ENCODE results near the gene VPS35L.

VPS35L gene

DNA sequence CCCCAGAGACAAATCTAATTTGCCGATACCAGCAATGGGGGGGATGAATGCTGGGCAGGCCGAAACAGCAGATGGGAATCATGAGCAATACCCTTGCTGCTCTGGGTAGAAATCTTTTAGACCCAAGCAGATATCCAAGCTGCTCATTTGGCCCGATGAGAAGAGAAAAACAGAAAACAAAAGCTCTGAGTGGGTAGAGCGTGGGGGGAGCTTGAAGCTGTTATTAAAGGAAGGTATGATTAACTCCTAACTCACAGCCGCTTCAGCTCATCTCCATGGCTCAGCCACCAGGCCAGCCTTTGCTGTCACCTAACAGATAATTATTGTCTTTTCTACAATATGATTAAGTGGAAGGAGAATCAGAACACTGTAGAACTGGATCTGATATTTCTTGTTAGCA is 58.3 kb downstream of the VPS35L start:
- in situ Hi-C loops (cut with MboI; ENCODE audit: low pct_unique_long_range_greater_than_20kb, low sequenced_read_pairs, unreplicated experiment), result no loop called here
- no peak for DNase-seq (ENCODE audit: low spot score)
- no peak for TF ChIP-seq CTCF (IDR thresholded peaks at IDR 0.05; ENCODE audit: extremely low read depth, insufficient read depth, missing control alignments)

DNA sequence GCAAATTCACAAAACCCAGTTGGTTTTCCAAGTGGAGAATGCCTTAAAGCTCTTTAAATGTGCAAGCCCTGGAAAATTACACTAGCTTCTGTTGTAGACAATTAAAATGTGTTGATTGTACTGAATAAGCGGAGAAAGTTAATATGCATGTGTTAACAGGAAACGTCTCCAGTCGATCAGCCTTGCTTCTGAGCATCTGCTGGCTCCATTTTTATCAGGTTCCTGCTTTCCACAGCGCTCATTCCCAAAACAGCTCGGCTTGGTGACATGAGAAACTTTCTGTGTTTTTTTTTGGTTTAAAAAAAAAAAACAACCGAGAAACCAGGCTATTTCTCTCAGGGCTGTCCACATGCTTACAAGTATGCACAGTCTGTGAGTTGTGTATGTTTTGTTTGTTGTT is 60.7 kb downstream of the VPS35L start:
- in situ Hi-C loops (cut with MboI; ENCODE audit: low pct_unique_long_range_greater_than_20kb, low sequenced_read_pairs, unreplicated experiment), result no loop called here
- no peak for DNase-seq (ENCODE audit: low spot score)
- TF ChIP-seq CTCF (IDR thresholded peaks at IDR 0.05; ENCODE audit: extremely low read depth, insufficient read depth, missing control alignments), result no peak

GRCh38 chr16:19618876-19619275 is 63.4 kb downstream of the VPS35L start:
- no peak for TF ChIP-seq CTCF (IDR thresholded peaks at IDR 0.05; ENCODE audit: extremely low read depth, insufficient read depth, missing control alignments)
- DNase-seq (ENCODE audit: low spot score), result no peak
- in situ Hi-C loops (cut with MboI; ENCODE audit: low pct_unique_long_range_greater_than_20kb, low sequenced_read_pairs, unreplicated experiment), result no loop called here

GRCh38 chr16:19621445-19621844 is 65.9 kb downstream of the VPS35L start:
- in situ Hi-C loops (cut with MboI; ENCODE audit: low pct_unique_long_range_greater_than_20kb, low sequenced_read_pairs, unreplicated experiment), result no loop called here
- no peak for TF ChIP-seq CTCF (IDR thresholded peaks at IDR 0.05; ENCODE audit: extremely low read depth, insufficient read depth, missing control alignments)
- DNase-seq (ENCODE audit: low spot score), result no peak

DNA sequence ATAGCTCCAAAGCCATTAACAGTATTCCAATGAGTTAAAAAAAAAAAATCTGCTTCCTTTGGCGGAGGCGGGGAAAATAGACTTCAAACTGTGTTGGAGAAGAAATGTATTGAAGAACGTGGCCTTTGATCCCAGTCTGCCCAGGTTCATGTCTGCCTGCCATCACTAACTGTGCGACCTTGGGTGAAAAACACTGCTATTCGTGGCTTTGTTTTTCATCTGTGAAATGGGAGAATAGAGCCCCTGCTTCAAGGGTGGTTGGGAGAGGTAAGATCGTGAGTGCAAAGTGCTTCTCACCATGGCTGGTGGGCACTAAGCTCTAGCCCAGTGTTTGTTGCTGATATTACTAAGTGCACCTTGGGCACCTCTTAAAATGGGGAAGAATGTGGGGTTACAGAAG is 69.5 kb downstream of the VPS35L start:
- in situ Hi-C loops (cut with MboI; ENCODE audit: low pct_unique_long_range_greater_than_20kb, low sequenced_read_pairs, unreplicated experiment), result no loop called here
- no peak for TF ChIP-seq CTCF (IDR thresholded peaks at IDR 0.05; ENCODE audit: extremely low read depth, insufficient read depth, missing control alignments)
- no peak for DNase-seq (ENCODE audit: low spot score)

DNA sequence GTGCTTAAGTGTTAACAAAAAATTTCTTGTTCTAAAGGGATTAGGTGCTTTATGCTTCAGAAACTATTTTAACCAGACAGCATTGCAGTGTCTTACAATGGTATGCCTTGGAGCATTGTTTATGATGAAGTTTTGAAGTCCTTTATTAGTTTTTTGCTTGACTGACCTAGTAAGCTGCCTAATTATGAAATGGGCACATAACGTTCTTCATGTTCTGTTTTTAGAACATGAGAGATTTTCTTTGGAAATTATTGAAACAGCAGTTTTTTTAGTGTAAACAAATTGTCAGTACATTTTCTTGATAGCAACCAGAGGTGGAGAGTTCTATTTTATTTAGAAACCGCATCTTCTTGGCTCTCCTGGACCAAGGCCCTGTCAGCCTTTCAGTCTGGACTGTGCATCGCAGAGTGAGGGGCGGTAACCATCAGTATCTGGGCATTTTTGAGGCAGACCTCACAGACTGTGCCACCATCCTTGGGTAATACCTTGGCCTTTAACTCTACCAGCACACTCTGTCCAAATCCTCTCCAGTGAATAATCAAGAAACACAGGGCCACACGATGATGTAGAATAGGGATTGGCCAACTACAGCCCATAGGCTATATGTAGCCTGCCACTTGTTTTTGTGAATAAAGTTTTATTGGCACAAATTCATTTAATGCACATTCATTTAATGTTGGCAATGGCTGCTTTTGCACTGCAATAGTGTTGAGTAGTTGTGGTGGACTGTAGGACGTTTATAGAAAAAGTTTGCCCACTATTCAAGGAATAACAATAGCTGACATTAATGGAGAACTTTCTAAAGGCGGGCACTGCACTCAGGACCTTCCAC is 81.1 kb downstream of the VPS35L start:
- in situ Hi-C loops (cut with MboI; ENCODE audit: low pct_unique_long_range_greater_than_20kb, low sequenced_read_pairs, unreplicated experiment), result no loop called here
- DNase-seq (ENCODE audit: low spot score), result no peak
- no peak for TF ChIP-seq CTCF (IDR thresholded peaks at IDR 0.05; ENCODE audit: extremely low read depth, insufficient read depth, missing control alignments)
